ENCODE data around the gene UBE2F.
"Not testable (repeated sequence)": the region's sequence is repeated elsewhere in the genome, so short reads cannot be mapped to it uniquely, and the experiment has no call there.

Gene UBE2F

GRCh38 chr2:238019962-238020361, 53.1 kb downstream of the UBE2F start:
- DNase-seq (ENCODE audit: low read depth): no peak

DNA sequence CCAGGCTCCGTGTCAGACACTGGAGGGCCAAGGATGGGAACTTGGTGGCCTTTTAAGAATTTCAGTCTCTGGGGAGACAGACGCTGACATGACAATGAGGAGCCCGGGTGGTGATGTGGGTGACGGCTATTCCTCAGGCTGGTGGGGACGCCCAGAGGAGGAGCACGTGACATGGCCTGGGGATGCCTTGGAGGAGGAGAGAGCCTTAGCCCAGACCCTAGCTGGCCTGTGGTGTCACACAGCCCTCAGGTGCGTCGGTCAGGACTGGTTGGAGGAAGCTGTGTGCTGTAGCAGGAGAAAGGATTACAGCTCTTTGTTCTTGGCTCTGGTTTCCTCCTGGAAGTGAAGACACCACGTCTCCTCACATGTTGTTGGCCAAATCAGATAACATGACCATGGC, 54.0 kb downstream of the UBE2F start:
- DNase-seq (ENCODE audit: low read depth): no peak

- DNase-seq (ENCODE audit: low read depth): no peak
These were observed 54.5 kb downstream of the UBE2F start for GRCh38 chr2:238021327-238021726.

DNA sequence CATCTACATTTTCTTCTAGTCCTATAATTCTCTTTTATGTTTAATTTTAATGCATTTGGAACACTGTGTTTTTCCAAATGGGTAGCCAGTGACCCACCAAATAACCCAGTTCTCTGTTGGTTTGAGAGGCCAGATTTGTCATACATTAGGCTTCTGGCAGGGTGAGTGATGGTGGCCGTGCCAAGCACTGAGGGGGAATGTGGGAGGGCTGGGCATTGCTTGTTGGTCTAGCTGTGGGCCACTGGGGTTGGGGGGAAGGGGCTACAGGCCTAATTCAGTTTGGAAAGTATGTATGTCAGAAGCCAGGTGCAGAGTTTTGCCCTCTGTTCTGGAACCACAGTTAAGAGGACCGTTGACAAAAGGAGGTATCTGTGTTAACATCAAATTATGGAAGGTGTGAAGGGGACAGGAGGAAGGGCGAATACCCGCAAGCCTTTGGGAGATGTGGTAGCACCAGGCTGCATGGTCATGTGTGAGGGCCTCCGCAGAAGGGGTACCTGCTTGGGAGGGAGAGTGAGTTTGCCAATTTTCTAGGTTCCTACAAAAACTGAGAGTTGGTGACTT, 55.9 kb downstream of the UBE2F start:
- DNase-seq (ENCODE audit: low read depth): no peak

DNA sequence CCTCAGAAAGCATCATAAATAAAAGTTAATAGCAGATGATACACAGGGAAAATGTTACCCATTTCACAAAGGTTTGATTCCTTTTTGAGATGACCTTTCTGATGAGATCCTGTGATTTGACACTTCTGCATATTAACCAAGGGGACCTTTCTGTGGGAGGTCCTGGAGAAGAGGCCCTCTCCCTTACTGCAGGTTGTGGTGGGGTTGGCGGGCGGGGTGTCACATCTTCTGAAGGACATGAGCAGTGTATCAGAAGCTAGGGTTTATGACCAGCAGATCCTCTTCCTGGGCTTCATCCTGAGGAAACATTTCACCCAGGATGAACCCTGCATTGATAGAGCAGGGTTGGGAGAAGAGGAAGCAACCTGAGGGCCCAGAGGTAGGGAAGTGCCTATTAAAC, 56.8 kb downstream of the UBE2F start:
- no peak for DNase-seq (ENCODE audit: low read depth)

GRCh38 chr2:238024986-238025385, 58.2 kb downstream of the UBE2F start:
- DNase-seq (ENCODE audit: low read depth): no peak

DNA sequence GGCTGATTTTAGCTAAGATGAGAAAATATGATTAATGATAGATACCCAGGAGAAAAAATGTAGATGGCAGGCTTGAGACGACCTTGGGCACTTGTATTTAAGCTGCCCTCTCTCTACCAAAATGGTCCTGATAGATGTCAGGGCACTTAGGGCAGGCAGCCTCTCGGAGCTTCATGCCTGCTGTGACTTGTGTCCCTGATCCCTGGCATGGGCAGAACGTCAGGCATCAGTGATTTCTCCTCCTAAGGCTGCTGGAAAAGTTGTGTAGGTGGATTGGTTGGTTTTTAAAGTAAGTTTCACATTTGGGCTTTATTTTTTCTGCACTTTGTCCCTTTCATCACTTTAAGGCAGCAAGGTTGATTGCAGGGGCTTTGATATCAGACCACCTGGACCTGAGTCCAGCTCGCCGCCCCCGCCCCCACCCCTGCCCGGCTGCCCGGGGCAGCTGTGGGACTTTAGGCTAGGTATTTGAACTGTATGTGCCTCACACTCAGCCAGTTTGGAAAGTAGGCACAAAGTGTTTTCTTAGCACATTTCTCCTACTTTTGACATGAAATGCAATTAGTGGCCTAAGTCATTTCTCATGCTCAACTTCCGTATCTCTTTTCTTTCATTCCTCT, 59.0 kb downstream of the UBE2F start:
- no peak for DNase-seq (ENCODE audit: low read depth)

- DNase-seq (ENCODE audit: low read depth): no peak
These were observed 60.2 kb downstream of the UBE2F start for GRCh38 chr2:238027058-238027457.

DNA sequence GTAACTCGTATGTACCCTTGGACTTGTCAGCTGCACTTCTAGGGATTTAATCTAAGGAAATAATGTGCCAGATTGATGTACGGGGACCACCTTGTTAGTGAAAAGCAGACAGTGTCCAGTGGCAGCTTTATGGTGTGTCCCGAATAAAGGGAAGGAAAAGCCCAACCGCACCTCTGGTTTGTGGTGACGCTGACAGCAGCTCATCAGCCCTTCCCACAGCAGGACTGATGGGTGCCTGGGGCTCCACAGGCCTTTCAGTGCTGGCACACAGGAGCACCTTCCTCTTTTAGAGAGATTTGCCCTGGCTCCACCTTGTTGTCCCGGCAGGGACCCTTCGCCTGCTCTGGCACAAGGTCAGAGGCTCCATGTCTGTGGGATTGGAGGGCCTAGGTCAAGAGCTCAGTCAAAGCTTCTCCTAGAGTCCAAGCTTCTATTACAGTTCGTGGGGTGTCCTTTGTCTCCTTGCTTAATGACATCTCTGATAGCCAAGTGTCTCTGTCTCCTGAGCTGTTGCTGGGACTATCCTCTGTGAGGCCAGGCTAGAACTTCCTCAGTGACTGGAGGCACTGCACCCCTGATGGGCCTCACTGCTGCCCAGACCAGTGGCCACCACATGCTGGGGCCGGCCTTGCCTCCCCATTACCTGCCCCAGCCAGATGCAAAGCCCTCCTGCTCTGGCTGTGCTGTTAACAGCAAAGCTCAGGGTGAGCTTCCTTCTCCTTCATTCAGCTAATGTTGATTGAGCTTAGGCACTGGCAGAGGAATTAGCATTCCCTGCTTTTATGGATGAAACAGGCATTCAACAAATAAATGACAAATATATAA, 61.0 kb downstream of the UBE2F start:
- no peak for DNase-seq (ENCODE audit: low read depth)

DNA sequence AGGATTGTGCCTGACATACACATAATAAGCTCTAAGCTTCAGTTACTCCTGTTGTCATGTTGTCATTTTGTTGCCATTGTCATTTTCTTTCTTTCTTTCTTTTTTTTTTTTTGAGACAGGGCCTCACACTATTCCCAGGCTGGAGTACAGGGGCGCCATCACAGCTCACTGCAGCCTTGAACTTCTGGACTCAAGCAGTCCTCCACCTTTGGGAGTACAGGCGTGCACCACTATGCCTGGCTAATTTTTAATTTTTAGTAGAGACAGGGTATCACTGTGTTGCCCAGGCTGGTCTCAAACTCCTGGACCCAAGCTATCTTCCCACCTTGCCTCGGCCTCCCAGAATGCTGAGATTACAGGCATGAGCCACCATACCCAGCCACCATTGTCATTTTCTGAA, 63.0 kb downstream of the UBE2F start:
- no peak for DNase-seq (ENCODE audit: low read depth)

DNA sequence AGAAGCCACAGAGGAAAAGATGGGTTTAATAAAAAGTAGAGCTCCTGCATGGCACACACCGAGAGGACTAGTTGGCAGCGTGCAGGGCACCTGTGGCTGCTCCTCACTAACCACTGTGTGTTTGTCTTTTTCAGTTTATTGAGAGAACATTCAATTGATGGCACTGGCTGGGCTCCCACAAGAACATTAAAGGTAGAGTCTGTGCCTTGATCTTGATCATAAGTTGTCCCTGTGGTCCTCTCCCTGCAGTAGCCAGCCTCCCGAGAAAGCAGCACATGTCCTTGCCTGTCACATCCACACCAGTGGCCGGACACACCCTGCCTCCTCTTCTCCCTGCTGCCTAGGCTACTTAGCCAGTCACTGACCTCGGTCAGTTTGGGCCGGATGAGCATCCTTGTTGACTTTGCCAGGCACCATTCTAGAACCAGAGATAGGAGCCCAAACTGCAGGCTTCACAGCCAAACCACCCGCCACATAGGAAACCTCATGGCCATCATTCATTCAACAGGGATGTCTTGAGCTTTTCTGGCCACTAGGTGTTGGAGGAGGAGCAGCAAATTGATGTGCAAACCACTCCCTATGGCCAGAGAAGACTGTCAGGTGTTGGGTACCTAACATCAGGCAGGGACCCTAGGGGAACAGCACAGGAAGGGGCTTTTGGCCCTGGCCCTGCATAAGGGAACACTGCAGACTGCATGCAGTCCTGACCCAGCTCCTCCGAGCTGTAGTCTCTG, 63.8 kb downstream of the UBE2F start:
- no peak for DNase-seq (ENCODE audit: low read depth)

GRCh38 chr2:238031751-238032150, 64.9 kb downstream of the UBE2F start:
- DNase-seq (ENCODE audit: low read depth): no peak

DNA sequence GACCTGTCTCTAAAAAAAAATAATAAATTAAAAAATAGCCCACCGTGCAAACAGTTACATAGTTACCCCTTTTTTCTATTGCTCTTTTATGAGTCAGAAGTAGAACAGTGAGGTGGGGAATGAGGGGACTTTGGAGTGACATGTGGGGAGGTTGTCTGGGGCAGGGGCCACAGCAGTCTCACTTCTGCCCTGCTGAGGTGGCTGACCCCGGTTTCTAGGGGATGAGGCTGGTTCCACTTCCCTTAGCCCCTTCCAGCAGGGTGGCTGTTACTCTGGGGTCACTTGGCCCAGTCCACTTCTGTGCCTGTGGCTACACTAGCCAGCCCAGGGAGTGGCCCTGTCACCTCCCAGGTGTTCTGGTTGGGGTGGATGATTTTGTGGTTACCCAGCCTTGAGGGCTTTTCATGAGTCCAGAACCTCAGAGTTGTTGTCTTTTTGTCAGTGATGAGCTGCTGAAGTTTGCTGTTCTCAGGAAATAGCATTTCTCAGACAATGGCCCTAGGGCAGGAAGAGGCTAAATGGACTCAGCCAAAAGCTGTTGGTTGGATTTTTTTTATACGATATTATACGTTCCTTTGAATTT, 66.0 kb downstream of the UBE2F start:
- no peak for DNase-seq (ENCODE audit: low read depth)

GRCh38 chr2:238033991-238034390, 67.2 kb downstream of the UBE2F start:
- not testable (repeated sequence) for DNase-seq (ENCODE audit: low read depth)

GRCh38 chr2:238038203-238038602, 71.4 kb downstream of the UBE2F start:
- no peak for DNase-seq (ENCODE audit: low read depth)

- DNase-seq (ENCODE audit: low read depth): no peak
These were observed 72.3 kb downstream of the UBE2F start for GRCh38 chr2:238039151-238039550.

DNA sequence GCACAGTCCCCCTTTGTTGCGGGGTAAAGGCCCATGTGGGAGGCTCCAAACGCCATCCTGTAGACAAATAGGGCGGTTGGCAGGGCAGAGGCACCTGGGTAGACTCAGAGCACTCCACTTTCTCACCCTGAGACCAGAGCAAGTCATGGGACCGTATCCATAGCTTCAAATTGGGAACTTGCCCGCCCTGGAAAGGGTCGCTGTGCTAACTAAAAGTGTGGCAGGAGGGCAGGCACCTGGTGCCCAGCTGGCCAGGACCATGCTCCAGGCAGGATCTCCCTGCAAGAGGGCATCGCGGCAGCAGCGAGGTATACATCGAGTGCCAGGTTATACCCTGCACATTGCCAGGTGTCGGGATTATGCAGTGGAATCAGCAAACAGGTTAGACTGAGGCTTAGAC, 73.2 kb downstream of the UBE2F start:
- no peak for DNase-seq (ENCODE audit: low read depth)

DNA sequence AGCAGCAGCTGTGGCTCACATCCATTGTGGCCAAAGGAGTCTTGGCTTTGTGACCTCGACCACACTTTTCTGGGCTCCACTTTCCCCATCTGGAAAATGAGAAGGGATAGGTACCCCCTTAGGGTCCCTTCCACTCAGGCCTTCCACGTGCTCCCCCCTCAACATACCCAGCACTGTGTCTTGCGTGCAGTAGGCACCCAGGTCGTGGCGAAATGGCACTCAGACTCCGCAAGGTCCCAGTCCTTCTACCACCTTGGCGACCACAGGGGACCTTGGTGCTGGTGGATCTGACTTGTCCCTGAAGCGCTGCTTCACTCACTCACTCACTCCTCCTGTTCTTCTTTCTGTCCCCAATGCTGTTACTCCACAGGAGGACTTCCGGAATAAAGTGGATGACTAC, 74.1 kb downstream of the UBE2F start:
- no peak for DNase-seq (ENCODE audit: low read depth)

DNA sequence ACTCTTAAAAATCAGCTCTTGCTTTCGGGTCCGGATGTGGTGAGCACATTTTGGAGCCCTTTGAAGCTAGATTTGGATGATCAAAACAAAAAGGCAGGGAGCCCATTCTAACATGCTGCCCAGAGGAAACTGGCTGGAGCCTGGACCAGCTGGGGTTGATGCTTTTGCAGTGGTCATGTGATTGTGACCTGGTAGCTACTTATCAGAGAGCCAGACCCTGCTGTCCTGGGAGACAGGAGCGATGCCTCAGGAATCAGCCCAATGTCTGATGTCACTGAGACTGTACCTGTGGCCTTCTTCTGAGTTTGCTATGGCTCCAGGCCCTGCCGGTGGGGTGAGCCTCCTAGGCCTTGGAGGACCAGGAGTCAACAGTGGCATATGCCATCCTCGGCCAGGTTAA, 75.3 kb downstream of the UBE2F start:
- DNase-seq (ENCODE audit: low read depth): no peak

GRCh38 chr2:238042849-238043584, 76.2 kb downstream of the UBE2F start:
- no peak for DNase-seq (ENCODE audit: low read depth)

- no peak for DNase-seq (ENCODE audit: low read depth)
These were observed 77.0 kb downstream of the UBE2F start for GRCh38 chr2:238043851-238044250.

DNA sequence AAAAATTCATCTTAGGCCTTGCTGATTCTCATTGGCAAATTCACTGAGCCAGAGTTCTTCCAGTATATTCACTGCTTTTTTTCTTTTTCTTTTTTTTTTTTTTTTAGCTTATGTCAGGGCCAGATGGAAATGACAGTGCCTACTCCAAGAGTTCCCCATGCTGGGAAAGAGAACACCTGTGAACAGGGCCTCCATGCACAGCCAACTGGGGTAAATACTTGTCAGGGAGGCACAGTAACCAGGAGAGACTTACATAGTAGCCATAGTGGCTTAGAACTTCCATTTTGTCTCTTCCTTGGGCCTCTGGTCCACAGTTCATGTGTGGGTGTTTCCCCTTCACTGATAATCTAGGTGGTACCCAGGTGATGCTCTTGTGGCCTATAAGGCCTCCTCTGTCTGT, 78.8 kb downstream of the UBE2F start:
- no peak for DNase-seq (ENCODE audit: low read depth)

Data from activated T-helper 1 cell treated with Interleukin-2 at 50 U/mL for 16 hours (primary cell).